DOHH2 (cell line): ENCODE measurements around the gene ABCB6.

Experiments used
- H3F3A ChIP-seq: fragments of 200-600 bp; sonication (generic), shearing (Covaris generic); 2 replicates; pipeline ENCODE4 v1.6.0; 2016; ENCODE audit warnings: antibody characterized with exemption, mild to moderate bottlenecking; ENCODE audit not compliant: control insufficient read depth, insufficient read depth
- H3K27ac ChIP-seq: fragments of 200-600 bp; sonication (generic); 2 replicates; pipeline ENCODE4 v1.5.1; 2014; ENCODE audit warnings: low read depth, mild to moderate bottlenecking, low read length, moderate library complexity
- H3K27me3 ChIP-seq: fragments of 200-600 bp; sonication (generic); 2 replicates; pipeline ENCODE4 v1.6.1; 2014; ENCODE audit warnings: mild to moderate bottlenecking, low read length, mixed read lengths; ENCODE audit not compliant: control insufficient read depth
- H3K36me3 ChIP-seq: fragments of 200-600 bp; sonication (generic); 2 replicates; pipeline ENCODE4 v1.6.1; 2014; ENCODE audit warnings: mild to moderate bottlenecking, low read length, moderate library complexity, mixed read lengths; ENCODE audit not compliant: control insufficient read depth
- H3K4me1 ChIP-seq: fragments of 200-600 bp; sonication (generic); 2 replicates; pipeline ENCODE4 v1.6.1; 2014; ENCODE audit warnings: mild to moderate bottlenecking, low read length, mixed read lengths; ENCODE audit not compliant: control insufficient read depth
- H3K4me2 ChIP-seq: fragments of 200-600 bp; sonication (generic); 2 replicates; pipeline ENCODE4 v1.6.0; 2014; ENCODE audit warnings: mild to moderate bottlenecking, low read length, moderate library complexity
- H3K4me3 ChIP-seq: fragments of 200-600 bp; sonication (generic); 2 replicates; pipeline ENCODE4 v1.5.1; 2014; ENCODE audit warnings: mild to moderate bottlenecking, low read length, mixed read lengths
- H3K79me2 ChIP-seq: fragments of 200-600 bp; sonication (generic); 2 replicates; pipeline ENCODE4 v1.6.1; 2014; ENCODE audit warnings: mild to moderate bottlenecking, low read length, mixed read lengths; ENCODE audit not compliant: control insufficient read depth
- H3K9me2 ChIP-seq: fragments of 200-600 bp; sonication (generic); replicated peaks from 2 replicates; pipeline ENCODE4 v1.6.1; 2014; ENCODE audit warnings: mild to moderate bottlenecking, low read length, mixed read lengths; ENCODE audit not compliant: control insufficient read depth
- H3K9me3 ChIP-seq: fragments of 200-600 bp; sonication (generic); 2 replicates; pipeline ENCODE4 v1.6.1; 2014; ENCODE audit warnings: antibody characterized with exemption, low read length, mixed read lengths; ENCODE audit not compliant: control insufficient read depth, insufficient read depth
- H4K20me1 ChIP-seq: fragments of 200-600 bp; sonication (generic); 2 replicates; pipeline ENCODE4 v1.6.0; 2014; ENCODE audit warnings: low read depth, mild to moderate bottlenecking, antibody characterized with exemption, low read length, moderate library complexity; ENCODE audit not compliant: control insufficient read depth, insufficient read depth
- CTCF ChIP-seq: fragments of 200-600 bp; sonication (generic); IDR thresholded peaks from one replicate; pipeline ENCODE4 v1.5.1; 2014; ENCODE audit warnings: antibody characterized with exemption, mild to moderate bottlenecking, low read depth, low read length; ENCODE audit not compliant: poor library complexity, severe bottlenecking
- EZH2phosphoT487 ChIP-seq: fragments of 200-600 bp; sonication (generic); IDR thresholded peaks from 2 replicates; pipeline ENCODE4 v1.6.1; 2017; ENCODE audit warnings: borderline replicate concordance, mild to moderate bottlenecking, antibody characterized with exemption, low read length, moderate library complexity, mixed read lengths

Gene ABCB6

GRCh38 chr2:219179601-219180465, 38.9 kb downstream of the ABCB6 start:
- no peak for TF ChIP-seq EZH2phosphoT487
- no peak for TF ChIP-seq CTCF
- Histone ChIP-seq H3K4me1 (peaks cover 28% of the 10 kb centered on the region), H3K4me3 (peak overlapping the region; percentile 96), H3K27ac (no peak overlapping the region), H3K79me2 (peaks cover 41% of the 10 kb centered on the region), H3K9me3 (no peaks in the 10 kb centered on the region), H4K20me1 (0 out of 2 replicates have a peak, but pooled peaks cover 5% of the 10 kb centered on the region), H3K4me2 (peak overlapping the region; percentile 84), H3F3A (peaks cover 14% of the 10 kb centered on the region), H3K27me3 (no peaks in the 10 kb centered on the region), H3K9me2 (no peaks in the 10 kb centered on the region), H3K36me3 (peaks cover 72% of the 10 kb centered on the region)

GRCh38 chr2:219178377-219179175, 40.2 kb downstream of the ABCB6 start:
- Histone ChIP-seq H3K79me2 (peaks cover 42% of the 10 kb centered on the region), H3K27ac (peak overlapping the region; percentile 99), H3K9me2 (no peaks in the 10 kb centered on the region), H3K4me2 (peak overlapping the region; percentile 84), H3K36me3 (peaks cover 75% of the 10 kb centered on the region), H3K27me3 (no peaks in the 10 kb centered on the region), H3K4me1 (peaks cover 28% of the 10 kb centered on the region), H3F3A (peaks cover 14% of the 10 kb centered on the region), H4K20me1 (0 out of 2 replicates have a peak, but pooled peaks cover 5% of the 10 kb centered on the region), H3K9me3 (no peaks in the 10 kb centered on the region), H3K4me3 (peak overlapping the region; percentile 96)
- TF ChIP-seq EZH2phosphoT487 (no peak), CTCF (no peak)

- Histone ChIP-seq H3K27ac (peak within 1 kb of the TSS; percentile 99), H3K9me3 (no peaks in the 10 kb centered on the region), H3K9me2 (no peaks in the 10 kb centered on the region), H3K4me1 (peaks cover 28% of the 10 kb centered on the region), H3K4me3 (peak within 1 kb of the TSS; percentile 96), H3K27me3 (no peaks in the 10 kb centered on the region), H3K4me2 (peak within 1 kb of the TSS; percentile 95), H3K36me3 (peaks cover 73% of the 10 kb centered on the region), H3K79me2 (peaks cover 42% of the 10 kb centered on the region), H3F3A (peaks cover 14% of the 10 kb centered on the region), H4K20me1 (0 out of 2 replicates have a peak, but pooled peaks cover 5% of the 10 kb centered on the region)
- TF ChIP-seq CTCF: no peak
- no peak for TF ChIP-seq EZH2phosphoT487
These were observed 41.0 kb downstream of the ABCB6 start, which contains the start of gene RETREG2 for GRCh38 chr2:219177552-219178376. RETREG2 (plus strand) TSS chr2:219178275; CDS start chr2:219178353, 78 bp downstream.
